Putamen (tissue), 1 donor: ENCODE measurements around the gene SLC9A1.
"Not testable (repeated sequence)": the region's sequence is repeated elsewhere in the genome, so short reads cannot be mapped to it uniquely, and the experiment has no call there.

Source experiments
- DNase-seq: peaks from one replicate; pipeline ENCODE4 v3.0.0-alpha.2; 2016; ENCODE audit warnings: low spot score

The SLC9A1 gene

GRCh38 chr1:27154991-27155781 lies at the start of gene SLC9A1:
Gene SLC9A1 (minus strand): TSS chr1:27155125. CDS start chr1:27154334, 791 bp downstream.
- peak; percentile 92 for DNase-seq

- DNase-seq = no peak
These were observed 49.0 kb upstream of the SLC9A1 start for GRCh38 chr1:27203946-27204345.

GRCh38 chr1:27201295-27201694 lies 46.4 kb upstream of the SLC9A1 start:
- DNase-seq = no peak

- DNase-seq = no peak
These were observed 38.3 kb upstream of the SLC9A1 start for GRCh38 chr1:27193194-27193593.

GRCh38 chr1:27192039-27192529 lies 37.2 kb upstream of the SLC9A1 start:
- DNase-seq = no peak

GRCh38 chr1:27184665-27185064 lies 29.7 kb upstream of the SLC9A1 start:
- not testable (repeated sequence) for DNase-seq

GRCh38 chr1:27179979-27180378 lies 25.1 kb upstream of the SLC9A1 start:
- DNase-seq = no peak

GRCh38 chr1:27179379-27179778 lies 24.5 kb upstream of the SLC9A1 start:
- no peak for DNase-seq

GRCh38 chr1:27176954-27177353 lies 22.0 kb upstream of the SLC9A1 start:
- no peak for DNase-seq

GRCh38 chr1:27176323-27176722 lies 21.4 kb upstream of the SLC9A1 start:
- no peak for DNase-seq

- not testable (repeated sequence) for DNase-seq
These were observed 18.1 kb upstream of the SLC9A1 start for GRCh38 chr1:27172992-27173391.

GRCh38 chr1:27166929-27167328 lies 12.0 kb upstream of the SLC9A1 start:
- DNase-seq = no peak

GRCh38 chr1:27166351-27166802 lies 11.5 kb upstream of the SLC9A1 start:
- DNase-seq = no peak

- DNase-seq = no peak
These were observed 8.2 kb upstream of the SLC9A1 start for GRCh38 chr1:27163093-27163492.

- no peak for DNase-seq
These were observed 7.2 kb upstream of the SLC9A1 start for GRCh38 chr1:27162090-27162489.

GRCh38 chr1:27161594-27161993 lies 6.7 kb upstream of the SLC9A1 start:
- DNase-seq = no peak

- no peak for DNase-seq
These were observed 2.3 kb upstream of the SLC9A1 start for GRCh38 chr1:27157194-27157593.

- DNase-seq = no peak
These were observed 395 bp downstream of the SLC9A1 start for GRCh38 chr1:27154469-27154990.

- DNase-seq = no peak
These were observed 982 bp downstream of the SLC9A1 start for GRCh38 chr1:27153927-27154358.

GRCh38 chr1:27153549-27153886 lies 1.4 kb downstream of the SLC9A1 start:
- DNase-seq = no peak

- DNase-seq = no peak
These were observed 1.9 kb downstream of the SLC9A1 start for GRCh38 chr1:27152829-27153548.

GRCh38 chr1:27152004-27152828 lies 2.7 kb downstream of the SLC9A1 start:
- DNase-seq = no peak
